ENCODE data around the gene TAS2R10.

Gene TAS2R10

DNA sequence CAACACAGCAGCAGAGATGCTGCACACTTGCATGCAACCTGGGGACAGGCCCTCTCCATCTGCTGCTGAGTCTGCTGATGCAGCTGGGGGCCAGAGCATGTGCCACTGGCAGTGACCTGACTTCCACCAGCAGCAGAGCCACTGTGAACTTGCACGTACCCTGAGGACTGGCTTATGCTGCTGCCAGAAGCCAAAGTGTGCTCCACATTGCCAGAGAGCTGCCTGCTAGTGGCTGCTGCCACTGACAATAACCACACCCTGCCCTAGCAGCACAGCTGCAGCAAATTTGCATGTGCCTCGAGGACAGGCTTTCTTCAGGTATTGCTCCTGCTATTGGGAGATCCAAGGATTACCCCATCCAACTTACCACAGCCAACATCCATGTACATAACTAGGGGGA, 27.6 kb upstream of the TAS2R10 start:
- no peak overlapping the region for H3K4me3 ChIP-seq (ENCODE audit: low read length)
- no peak overlapping the region for H3K23ac ChIP-seq (ENCODE audit: low read length)
- H3K9ac ChIP-seq (ENCODE audit: low read length): no peak overlapping the region
- no peak overlapping the region for H3K18ac ChIP-seq (ENCODE audit: low read length)
- H3K4ac ChIP-seq (ENCODE audit: low read depth, low read length): no peak overlapping the region
- no peak overlapping the region for H2AK5ac ChIP-seq (ENCODE audit: low read length)
- no peak overlapping the region for H4K5ac ChIP-seq (ENCODE audit: low read length)
- no peak overlapping the region for H2BK120ac ChIP-seq (ENCODE audit: low read depth, low read length)
- no peaks in the 10 kb centered on the region for H3K79me1 ChIP-seq (ENCODE audit: low read length)
- H3K4me1 ChIP-seq (ENCODE audit: control insufficient read depth, low read depth, low read length): no peaks in the 10 kb centered on the region
- no CpG with 5 or more reads among the region's 2 CpGs for WGBS (ENCODE audit: extremely low coverage, insufficient coverage, low lambda C conversion rate)
- H3K27ac ChIP-seq (ENCODE audit: low read depth, low read length): no peak overlapping the region
- H3K79me2 ChIP-seq (ENCODE audit: control insufficient read depth, insufficient read depth, low read length): no peaks in the 10 kb centered on the region
- H3K56ac ChIP-seq (ENCODE audit: low read length): no peak overlapping the region
- H2BK5ac ChIP-seq (ENCODE audit: low read length): no peak overlapping the region
- H4K8ac ChIP-seq (ENCODE audit: low read depth, low read length): no peak overlapping the region
- H3K36me3 ChIP-seq (ENCODE audit: control insufficient read depth, insufficient read depth, low read length): no peaks in the 10 kb centered on the region
- no peak overlapping the region for H2BK15ac ChIP-seq (replicated peaks; ENCODE audit: low read depth)
- H3K4me2 ChIP-seq (ENCODE audit: low read length): no peak overlapping the region
- no peaks in the 10 kb centered on the region for H3K27me3 ChIP-seq (ENCODE audit: insufficient read depth, low read length, poor library complexity)
- DNase-seq: no peak

GRCh38 chr12:10851243-10851858, 25.2 kb upstream of the TAS2R10 start:
- Histone ChIP-seq H3K27me3 (ENCODE audit: insufficient read depth, low read length, poor library complexity) (no peaks in the 10 kb centered on the region), H3K79me2 (ENCODE audit: control insufficient read depth, insufficient read depth, low read length) (no peaks in the 10 kb centered on the region), H3K4ac (ENCODE audit: low read depth, low read length) (no peak overlapping the region), H3K27ac (ENCODE audit: low read depth, low read length) (no peak overlapping the region), H2AK5ac (ENCODE audit: low read length) (no peak overlapping the region), H3K56ac (ENCODE audit: low read length) (no peak overlapping the region), H4K8ac (ENCODE audit: low read depth, low read length) (no peak overlapping the region), H3K18ac (ENCODE audit: low read length) (no peak overlapping the region), H3K36me3 (ENCODE audit: control insufficient read depth, insufficient read depth, low read length) (no peaks in the 10 kb centered on the region), H3K4me1 (ENCODE audit: control insufficient read depth, low read depth, low read length) (no peaks in the 10 kb centered on the region), H3K23ac (ENCODE audit: low read length) (no peak overlapping the region), H2BK15ac (replicated peaks; ENCODE audit: low read depth) (no peak overlapping the region), H2BK120ac (ENCODE audit: low read depth, low read length) (no peak overlapping the region), H2BK5ac (ENCODE audit: low read length) (no peak overlapping the region), H3K4me3 (ENCODE audit: low read length) (no peak overlapping the region), H3K79me1 (ENCODE audit: low read length) (no peaks in the 10 kb centered on the region), H3K4me2 (ENCODE audit: low read length) (no peak overlapping the region), H4K5ac (ENCODE audit: low read length) (no peak overlapping the region), H3K9ac (ENCODE audit: low read length) (no peak overlapping the region)
- DNase-seq: no peak
- no CpG with 5 or more reads among the region's 4 CpGs for WGBS (ENCODE audit: extremely low coverage, insufficient coverage, low lambda C conversion rate)

- no peak within 1 kb of the TSS for H3K4me3 ChIP-seq (ENCODE audit: low read length)
- H3K79me1 ChIP-seq (ENCODE audit: low read length): no peaks in the 10 kb centered on the region
- no peak within 1 kb of the TSS for H3K23ac ChIP-seq (ENCODE audit: low read length)
- no peak within 1 kb of the TSS for H3K27ac ChIP-seq (ENCODE audit: low read depth, low read length)
- no peak within 1 kb of the TSS for H4K5ac ChIP-seq (ENCODE audit: low read length)
- H3K4me1 ChIP-seq (ENCODE audit: control insufficient read depth, low read depth, low read length): no peaks in the 10 kb centered on the region
- H3K4ac ChIP-seq (ENCODE audit: low read depth, low read length): no peak within 1 kb of the TSS
- no peak within 1 kb of the TSS for H2AK5ac ChIP-seq (ENCODE audit: low read length)
- H2BK120ac ChIP-seq (ENCODE audit: low read depth, low read length): no peak within 1 kb of the TSS
- no peak within 1 kb of the TSS for H3K4me2 ChIP-seq (ENCODE audit: low read length)
- H3K36me3 ChIP-seq (ENCODE audit: control insufficient read depth, insufficient read depth, low read length): no peaks in the 10 kb centered on the region
- H3K18ac ChIP-seq (ENCODE audit: low read length): no peak within 1 kb of the TSS
- no peak within 1 kb of the TSS for H2BK15ac ChIP-seq (replicated peaks; ENCODE audit: low read depth)
- H3K27me3 ChIP-seq (ENCODE audit: insufficient read depth, low read length, poor library complexity): no peaks in the 10 kb centered on the region
- H3K56ac ChIP-seq (ENCODE audit: low read length): no peak within 1 kb of the TSS
- no CpG with 5 or more reads among the region's 4 CpGs for WGBS (ENCODE audit: extremely low coverage, insufficient coverage, low lambda C conversion rate)
- H2BK5ac ChIP-seq (ENCODE audit: low read length): no peak within 1 kb of the TSS
- no peak for DNase-seq
- H3K9ac ChIP-seq (ENCODE audit: low read length): no peak within 1 kb of the TSS
- H4K8ac ChIP-seq (ENCODE audit: low read depth, low read length): no peak within 1 kb of the TSS
- H3K79me2 ChIP-seq (ENCODE audit: control insufficient read depth, insufficient read depth, low read length): no peaks in the 10 kb centered on the region
Measured at GRCh38 chr12:10849425-10849878, 23.3 kb upstream of the TAS2R10 start, which contains the start of gene PRR4. PRR4 (minus strand) TSS chr12:10849475; CDS start chr12:10849437, 38 bp downstream.

GRCh38 chr12:10847744-10848143, 21.6 kb upstream of the TAS2R10 start:
- Histone ChIP-seq H3K4me3 (ENCODE audit: low read length) (no peak overlapping the region), H3K27ac (ENCODE audit: low read depth, low read length) (no peak overlapping the region), H3K79me2 (ENCODE audit: control insufficient read depth, insufficient read depth, low read length) (no peaks in the 10 kb centered on the region), H2BK15ac (replicated peaks; ENCODE audit: low read depth) (no peak overlapping the region), H3K4me1 (ENCODE audit: control insufficient read depth, low read depth, low read length) (no peaks in the 10 kb centered on the region), H2BK5ac (ENCODE audit: low read length) (no peak overlapping the region), H4K5ac (ENCODE audit: low read length) (no peak overlapping the region), H3K79me1 (ENCODE audit: low read length) (no peaks in the 10 kb centered on the region), H3K27me3 (ENCODE audit: insufficient read depth, low read length, poor library complexity) (no peaks in the 10 kb centered on the region), H2BK120ac (ENCODE audit: low read depth, low read length) (no peak overlapping the region), H4K8ac (ENCODE audit: low read depth, low read length) (no peak overlapping the region), H3K23ac (ENCODE audit: low read length) (no peak overlapping the region), H2AK5ac (ENCODE audit: low read length) (no peak overlapping the region), H3K4me2 (ENCODE audit: low read length) (no peak overlapping the region), H3K9ac (ENCODE audit: low read length) (no peak overlapping the region), H3K56ac (ENCODE audit: low read length) (no peak overlapping the region), H3K18ac (ENCODE audit: low read length) (no peak overlapping the region), H3K4ac (ENCODE audit: low read depth, low read length) (no peak overlapping the region), H3K36me3 (ENCODE audit: control insufficient read depth, insufficient read depth, low read length) (no peaks in the 10 kb centered on the region)
- no CpG with 5 or more reads among the region's 2 CpGs for WGBS (ENCODE audit: extremely low coverage, insufficient coverage, low lambda C conversion rate)
- DNase-seq: no peak

DNA sequence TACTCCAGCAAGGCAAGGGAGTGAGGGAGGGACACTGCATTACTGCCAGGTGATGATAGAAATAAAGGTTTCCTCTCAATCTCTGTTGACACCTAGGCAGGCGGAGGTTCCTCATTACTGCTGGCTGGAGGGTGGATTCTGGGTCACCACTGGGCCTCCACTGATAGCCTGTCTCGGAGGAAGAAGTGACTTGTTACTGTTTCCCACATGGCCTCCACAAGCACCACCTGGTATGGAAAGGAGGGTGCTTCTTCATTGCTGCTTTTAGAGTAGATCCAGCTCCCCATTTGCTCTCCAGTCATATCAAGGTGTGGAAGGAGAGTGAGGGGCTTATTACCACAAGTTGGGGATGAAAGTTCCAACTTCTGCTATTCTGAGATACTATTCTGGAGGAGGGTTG, 16.7 kb upstream of the TAS2R10 start:
- no peak overlapping the region for H2BK120ac ChIP-seq (ENCODE audit: low read depth, low read length)
- H3K4ac ChIP-seq (ENCODE audit: low read depth, low read length): no peak overlapping the region
- no peak overlapping the region for H4K5ac ChIP-seq (ENCODE audit: low read length)
- H3K4me3 ChIP-seq (ENCODE audit: low read length): no peak overlapping the region
- no CpG with 5 or more reads among the region's 2 CpGs for WGBS (ENCODE audit: extremely low coverage, insufficient coverage, low lambda C conversion rate)
- H3K18ac ChIP-seq (ENCODE audit: low read length): no peak overlapping the region
- H3K23ac ChIP-seq (ENCODE audit: low read length): no peak overlapping the region
- H3K4me2 ChIP-seq (ENCODE audit: low read length): no peak overlapping the region
- H4K8ac ChIP-seq (ENCODE audit: low read depth, low read length): no peak overlapping the region
- no peak overlapping the region for H3K56ac ChIP-seq (ENCODE audit: low read length)
- H3K27me3 ChIP-seq (ENCODE audit: insufficient read depth, low read length, poor library complexity): no peaks in the 10 kb centered on the region
- H2AK5ac ChIP-seq (ENCODE audit: low read length): no peak overlapping the region
- H3K79me2 ChIP-seq (ENCODE audit: control insufficient read depth, insufficient read depth, low read length): no peaks in the 10 kb centered on the region
- no peak overlapping the region for H2BK5ac ChIP-seq (ENCODE audit: low read length)
- H3K27ac ChIP-seq (ENCODE audit: low read depth, low read length): no peak overlapping the region
- H2BK15ac ChIP-seq (replicated peaks; ENCODE audit: low read depth): no peak overlapping the region
- H3K4me1 ChIP-seq (ENCODE audit: control insufficient read depth, low read depth, low read length): no peaks in the 10 kb centered on the region
- no peaks in the 10 kb centered on the region for H3K36me3 ChIP-seq (ENCODE audit: control insufficient read depth, insufficient read depth, low read length)
- no peak for DNase-seq
- no peak overlapping the region for H3K9ac ChIP-seq (ENCODE audit: low read length)
- H3K79me1 ChIP-seq (ENCODE audit: low read length): no peaks in the 10 kb centered on the region

DNA sequence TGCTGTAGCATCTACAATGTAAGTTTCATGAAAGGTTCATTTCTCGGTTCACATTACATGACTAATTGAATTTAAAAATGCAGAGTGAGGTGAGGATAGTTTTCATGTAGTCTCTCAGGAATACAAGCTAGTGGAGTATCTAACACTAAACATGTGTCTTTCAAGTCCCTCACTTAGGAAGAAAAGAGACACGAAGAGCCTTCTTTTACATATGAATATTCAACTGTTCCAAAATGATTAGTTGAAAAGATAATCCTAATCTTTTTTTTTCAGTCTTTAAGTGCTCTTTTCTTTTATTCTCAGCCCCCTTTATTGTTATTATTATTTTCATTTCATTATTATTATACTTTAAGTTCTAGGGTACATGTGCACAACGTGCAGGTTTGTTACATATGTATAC, 12.3 kb upstream of the TAS2R10 start:
- Histone ChIP-seq H3K79me2 (ENCODE audit: control insufficient read depth, insufficient read depth, low read length) (no peaks in the 10 kb centered on the region), H3K56ac (ENCODE audit: low read length) (no peak overlapping the region), H3K4me3 (ENCODE audit: low read length) (no peak overlapping the region), H4K5ac (ENCODE audit: low read length) (no peak overlapping the region), H2BK120ac (ENCODE audit: low read depth, low read length) (no peak overlapping the region), H4K8ac (ENCODE audit: low read depth, low read length) (no peak overlapping the region), H3K27ac (ENCODE audit: low read depth, low read length) (no peak overlapping the region), H2BK5ac (ENCODE audit: low read length) (no peak overlapping the region), H3K27me3 (ENCODE audit: insufficient read depth, low read length, poor library complexity) (no peaks in the 10 kb centered on the region), H3K79me1 (ENCODE audit: low read length) (no peaks in the 10 kb centered on the region), H3K23ac (ENCODE audit: low read length) (no peak overlapping the region), H3K4me1 (ENCODE audit: control insufficient read depth, low read depth, low read length) (no peaks in the 10 kb centered on the region), H3K36me3 (ENCODE audit: control insufficient read depth, insufficient read depth, low read length) (no peaks in the 10 kb centered on the region), H2BK15ac (replicated peaks; ENCODE audit: low read depth) (no peak overlapping the region), H3K4ac (ENCODE audit: low read depth, low read length) (no peak overlapping the region), H3K4me2 (ENCODE audit: low read length) (no peak overlapping the region), H2AK5ac (ENCODE audit: low read length) (no peak overlapping the region), H3K9ac (ENCODE audit: low read length) (no peak overlapping the region), H3K18ac (ENCODE audit: low read length) (no peak overlapping the region)
- DNase-seq: no peak
- WGBS (ENCODE audit: extremely low coverage, insufficient coverage, low lambda C conversion rate): no CpG with 5 or more reads among the region's 3 CpGs
